Ishikawa (cell line): ENCODE measurements around the gene WDR72.

ENCODE experiments used
- CEBPB ChIP-seq: IDR thresholded peaks from 2 replicates; pipeline ENCODE4 v1.6.1; 2012
- CREB1 ChIP-seq: IDR thresholded peaks from 2 replicates; pipeline ENCODE4 v1.6.1; 2012; ENCODE audit warnings: low read depth
- EGR1 ChIP-seq: IDR thresholded peaks from 2 replicates; pipeline ENCODE4 v1.6.1; 2012
- EP300 ChIP-seq: IDR thresholded peaks from 2 replicates; pipeline ENCODE4 v1.6.1; 2012; ENCODE audit warnings: borderline replicate concordance
- FOXM1 ChIP-seq: IDR thresholded peaks from 2 replicates; pipeline ENCODE4 v1.6.1; 2012; ENCODE audit warnings: low read depth, borderline replicate concordance
- NFIC ChIP-seq: IDR thresholded peaks from 2 replicates; pipeline ENCODE4 v1.6.1; 2012
- RAD21 ChIP-seq: IDR thresholded peaks from 2 replicates; pipeline ENCODE4 v1.6.1; 2012; ENCODE audit warnings: low read depth
- TAF1 ChIP-seq: IDR thresholded peaks from 2 replicates; pipeline ENCODE4 v1.6.1; 2012; ENCODE audit warnings: low read depth, mild to moderate bottlenecking
- TCF12 ChIP-seq: IDR thresholded peaks from 2 replicates; pipeline ENCODE4 v1.6.1; 2012; ENCODE audit warnings: low read depth
- TEAD4 ChIP-seq: IDR thresholded peaks from 2 replicates; pipeline ENCODE4 v1.6.1; 2012
- YY1 ChIP-seq: IDR thresholded peaks from 2 replicates; pipeline ENCODE4 v1.6.1; 2012; ENCODE audit warnings: low read depth
- ZBTB7A ChIP-seq: IDR thresholded peaks from 2 replicates; pipeline ENCODE4 v1.6.1; 2012; ENCODE audit warnings: low read depth
- TF ChIP-seq, protein P1 (sequence below): IDR thresholded peaks from 2 replicates; pipeline ENCODE4 v1.6.1; 2012
- TF ChIP-seq, protein P2 (sequence below): IDR thresholded peaks from 2 replicates; pipeline ENCODE4 v1.6.1; 2012; ENCODE audit warnings: low read depth, mild to moderate bottlenecking
- TF ChIP-seq, protein P3 (sequence below): IDR thresholded peaks from 2 replicates; pipeline ENCODE4 v1.6.1; 2012

The WDR72 gene

DNA sequence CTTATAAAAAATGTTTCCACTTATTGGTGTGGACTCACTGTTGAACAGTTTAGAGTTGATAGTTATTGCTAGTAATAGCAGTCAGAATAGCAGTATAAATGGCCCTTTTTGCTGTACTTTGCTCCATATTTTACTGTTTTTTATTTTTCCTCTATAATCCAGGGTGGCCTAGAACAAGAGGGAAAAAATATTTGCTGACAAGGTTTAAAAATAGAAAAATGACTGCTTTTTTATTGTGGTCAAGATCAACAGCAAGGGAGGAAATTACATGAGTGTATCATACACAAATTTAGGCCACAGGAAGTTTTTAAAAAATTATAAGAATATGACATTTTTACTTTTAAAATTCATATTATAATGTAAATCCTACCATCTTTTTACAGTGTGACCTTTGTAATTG lies 269.1 kb downstream of the WDR72 start:
- TF ChIP-seq TEAD4: no peak
- no peak for TF ChIP-seq CREB1
- TF ChIP-seq YY1: no peak
- TF ChIP-seq EP300: no peak
- TF ChIP-seq NFIC: no peak
- TF ChIP-seq RAD21: no peak
- TF ChIP-seq, protein P1, sequence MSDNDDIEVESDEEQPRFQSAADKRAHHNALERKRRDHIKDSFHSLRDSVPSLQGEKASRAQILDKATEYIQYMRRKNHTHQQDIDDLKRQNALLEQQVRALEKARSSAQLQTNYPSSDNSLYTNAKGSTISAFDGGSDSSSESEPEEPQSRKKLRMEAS: no peak
- TF ChIP-seq CEBPB: no peak
- no peak for TF ChIP-seq TCF12
- TF ChIP-seq, protein P2, sequence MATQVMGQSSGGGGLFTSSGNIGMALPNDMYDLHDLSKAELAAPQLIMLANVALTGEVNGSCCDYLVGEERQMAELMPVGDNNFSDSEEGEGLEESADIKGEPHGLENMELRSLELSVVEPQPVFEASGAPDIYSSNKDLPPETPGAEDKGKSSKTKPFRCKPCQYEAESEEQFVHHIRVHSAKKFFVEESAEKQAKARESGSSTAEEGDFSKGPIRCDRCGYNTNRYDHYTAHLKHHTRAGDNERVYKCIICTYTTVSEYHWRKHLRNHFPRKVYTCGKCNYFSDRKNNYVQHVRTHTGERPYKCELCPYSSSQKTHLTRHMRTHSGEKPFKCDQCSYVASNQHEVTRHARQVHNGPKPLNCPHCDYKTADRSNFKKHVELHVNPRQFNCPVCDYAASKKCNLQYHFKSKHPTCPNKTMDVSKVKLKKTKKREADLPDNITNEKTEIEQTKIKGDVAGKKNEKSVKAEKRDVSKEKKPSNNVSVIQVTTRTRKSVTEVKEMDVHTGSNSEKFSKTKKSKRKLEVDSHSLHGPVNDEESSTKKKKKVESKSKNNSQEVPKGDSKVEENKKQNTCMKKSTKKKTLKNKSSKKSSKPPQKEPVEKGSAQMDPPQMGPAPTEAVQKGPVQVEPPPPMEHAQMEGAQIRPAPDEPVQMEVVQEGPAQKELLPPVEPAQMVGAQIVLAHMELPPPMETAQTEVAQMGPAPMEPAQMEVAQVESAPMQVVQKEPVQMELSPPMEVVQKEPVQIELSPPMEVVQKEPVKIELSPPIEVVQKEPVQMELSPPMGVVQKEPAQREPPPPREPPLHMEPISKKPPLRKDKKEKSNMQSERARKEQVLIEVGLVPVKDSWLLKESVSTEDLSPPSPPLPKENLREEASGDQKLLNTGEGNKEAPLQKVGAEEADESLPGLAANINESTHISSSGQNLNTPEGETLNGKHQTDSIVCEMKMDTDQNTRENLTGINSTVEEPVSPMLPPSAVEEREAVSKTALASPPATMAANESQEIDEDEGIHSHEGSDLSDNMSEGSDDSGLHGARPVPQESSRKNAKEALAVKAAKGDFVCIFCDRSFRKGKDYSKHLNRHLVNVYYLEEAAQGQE: no peak
- TF ChIP-seq TAF1: no peak
- no peak for TF ChIP-seq FOXM1
- TF ChIP-seq EGR1: no peak
- TF ChIP-seq, protein P3, sequence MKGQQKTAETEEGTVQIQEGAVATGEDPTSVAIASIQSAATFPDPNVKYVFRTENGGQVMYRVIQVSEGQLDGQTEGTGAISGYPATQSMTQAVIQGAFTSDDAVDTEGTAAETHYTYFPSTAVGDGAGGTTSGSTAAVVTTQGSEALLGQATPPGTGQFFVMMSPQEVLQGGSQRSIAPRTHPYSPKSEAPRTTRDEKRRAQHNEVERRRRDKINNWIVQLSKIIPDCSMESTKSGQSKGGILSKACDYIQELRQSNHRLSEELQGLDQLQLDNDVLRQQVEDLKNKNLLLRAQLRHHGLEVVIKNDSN: no peak
- no peak for TF ChIP-seq ZBTB7A

DNA sequence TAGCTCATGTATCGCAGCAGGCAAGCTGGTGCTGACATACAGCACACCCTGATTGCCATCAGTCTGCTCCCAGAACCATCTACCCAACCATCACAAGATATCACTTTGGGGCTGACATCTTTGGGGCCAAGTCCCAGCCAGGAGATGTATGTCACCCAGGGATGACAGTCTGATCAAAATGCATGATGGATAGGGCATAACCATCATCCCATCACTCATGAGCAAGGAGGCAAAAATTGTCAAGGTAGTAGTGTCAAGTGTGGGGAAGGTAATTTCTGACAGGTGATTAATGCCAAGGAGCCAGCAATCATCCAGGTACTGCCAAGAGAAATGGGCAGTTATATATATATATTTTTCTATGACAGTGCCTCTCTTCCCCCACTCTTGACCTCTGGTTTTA lies 277.4 kb downstream of the WDR72 start:
- TF ChIP-seq, protein P2: no peak
- TF ChIP-seq ZBTB7A (no peak), EGR1 (no peak), CEBPB (no peak), NFIC (no peak), TCF12 (no peak)
- TF ChIP-seq, protein P3: no peak

DNA sequence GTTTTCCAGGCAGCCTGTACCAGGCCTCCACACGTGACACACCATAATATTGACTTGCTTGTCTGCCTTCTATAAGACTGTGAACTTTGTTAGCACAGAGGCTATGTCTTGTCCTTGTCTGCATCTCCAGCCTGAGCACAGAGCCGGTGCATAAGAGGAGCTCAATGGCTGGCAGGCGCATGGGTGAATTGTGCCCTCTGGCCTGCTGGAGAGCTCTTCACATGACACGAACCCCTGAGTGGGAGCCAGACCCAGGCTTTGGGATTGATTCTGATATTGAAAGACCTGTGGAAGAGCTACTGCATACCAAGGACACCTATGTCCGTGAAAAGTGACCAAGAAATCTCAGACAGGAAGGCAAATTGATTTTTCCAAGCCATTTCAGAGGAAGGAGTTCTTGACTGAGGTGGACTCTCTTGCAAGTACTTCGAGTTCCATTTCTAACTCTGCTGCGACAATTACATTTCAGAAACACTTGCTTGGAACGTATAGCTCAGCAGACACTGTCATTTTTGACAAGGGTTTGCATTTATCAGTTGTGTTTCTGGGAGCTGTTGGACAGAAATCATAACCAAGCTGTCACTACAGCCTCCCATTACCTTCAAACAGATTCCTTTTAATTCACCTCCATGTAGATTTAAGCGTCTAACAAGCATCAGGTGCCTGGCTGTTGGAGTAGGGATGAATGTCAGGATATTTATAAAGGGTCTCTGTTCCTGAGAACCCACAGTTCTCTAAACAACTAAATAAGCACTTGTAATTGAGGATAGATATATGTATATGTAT lies 281.3 kb downstream of the WDR72 start:
- no peak for TF ChIP-seq YY1
- TF ChIP-seq TEAD4: no peak
- TF ChIP-seq EP300: no peak
- TF ChIP-seq TAF1: no peak
- TF ChIP-seq FOXM1: no peak
- TF ChIP-seq, protein P2: no peak

DNA sequence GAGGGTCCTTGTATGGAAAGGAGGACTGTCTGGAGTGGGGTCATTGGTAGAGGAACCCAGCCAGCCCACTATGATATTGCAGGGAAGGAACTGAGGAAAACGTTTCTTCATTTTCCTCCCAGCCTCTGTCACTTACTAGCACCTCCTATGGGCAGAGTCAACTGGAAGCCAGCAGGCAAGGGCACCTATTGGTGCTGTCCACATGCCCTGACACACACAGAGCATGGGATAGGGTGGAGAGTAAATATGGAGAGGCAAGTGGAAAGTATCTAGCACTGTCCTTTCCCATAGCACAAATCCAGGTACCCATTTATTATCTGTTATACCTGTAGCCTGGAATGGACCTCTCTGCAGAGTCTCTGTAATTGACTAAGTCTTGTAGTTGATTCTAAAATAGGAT lies 285.6 kb downstream of the WDR72 start:
- TF ChIP-seq CREB1 (no peak), TEAD4 (no peak), NFIC (no peak), CEBPB (no peak), TAF1 (no peak), RAD21 (no peak), ZBTB7A (no peak), TCF12 (no peak), FOXM1 (no peak), EGR1 (no peak), YY1 (no peak), EP300 (no peak)
- TF ChIP-seq, protein P3: no peak
- TF ChIP-seq, protein P1: no peak
- TF ChIP-seq, protein P2: no peak
